NCI-H226 (cell line): ENCODE measurements around the gene SERTAD4.
A peak's percentile ranks its signal among the peaks of the same experiment; 100 is the strongest.

Source experiments
- DNase-seq: peaks from one replicate; pipeline ENCODE4 v3.0.0-alpha.2; 2015

The SERTAD4 gene

GRCh38 chr1:210262167-210262896 lies 29.7 kb downstream of the SERTAD4 start:
- peak; percentile 18 for DNase-seq

- no peak for DNase-seq
Observed at GRCh38 chr1:210262897-210263272, 30.3 kb downstream of the SERTAD4 start.

- DNase-seq: no peak
Observed at GRCh38 chr1:210263963-210264362, 31.4 kb downstream of the SERTAD4 start.

DNA sequence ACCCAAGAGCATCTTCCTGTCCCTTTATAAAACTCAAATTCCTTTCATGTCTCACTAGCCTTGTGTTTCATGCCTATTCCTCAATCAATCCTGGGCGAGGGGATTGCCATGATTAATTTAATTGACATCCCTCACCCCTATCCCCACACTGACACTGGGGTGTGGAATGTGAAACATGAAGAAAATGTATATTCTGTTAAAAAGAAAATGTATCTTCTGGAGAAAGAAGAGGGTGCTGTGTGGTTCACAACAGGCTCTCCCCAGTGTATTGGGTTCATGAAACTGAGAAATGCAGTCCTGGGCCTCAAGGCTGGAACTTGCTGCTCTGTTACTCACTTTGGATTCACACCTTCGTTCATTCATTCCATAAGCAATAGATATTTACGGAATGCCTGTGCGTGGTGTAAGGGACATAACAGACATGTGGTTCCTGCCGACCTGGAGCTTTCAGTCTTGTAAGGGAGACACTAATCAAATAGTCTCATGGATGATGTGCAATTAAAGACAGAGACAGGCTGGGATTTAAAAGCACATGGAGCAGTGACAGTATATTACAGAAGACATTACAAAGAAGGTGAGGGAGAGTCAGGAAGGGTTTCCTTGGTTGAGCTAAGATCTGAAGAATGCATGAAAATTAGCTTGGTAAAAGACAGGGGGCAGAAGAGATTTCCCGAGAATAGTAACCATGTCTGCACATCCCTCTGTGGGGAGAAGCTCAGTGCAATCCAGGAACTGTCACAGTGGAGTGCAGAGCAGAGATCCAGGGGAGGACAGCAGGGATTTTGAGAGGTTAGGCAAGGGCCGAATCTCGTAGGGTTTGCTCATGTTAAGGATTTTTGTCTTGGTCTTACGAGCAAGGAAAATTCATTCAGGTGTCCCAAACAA lies 32.1 kb downstream of the SERTAD4 start:
- DNase-seq: peak; percentile 5

GRCh38 chr1:210265392-210265955 lies 32.9 kb downstream of the SERTAD4 start:
- peak; percentile 47 for DNase-seq

DNA sequence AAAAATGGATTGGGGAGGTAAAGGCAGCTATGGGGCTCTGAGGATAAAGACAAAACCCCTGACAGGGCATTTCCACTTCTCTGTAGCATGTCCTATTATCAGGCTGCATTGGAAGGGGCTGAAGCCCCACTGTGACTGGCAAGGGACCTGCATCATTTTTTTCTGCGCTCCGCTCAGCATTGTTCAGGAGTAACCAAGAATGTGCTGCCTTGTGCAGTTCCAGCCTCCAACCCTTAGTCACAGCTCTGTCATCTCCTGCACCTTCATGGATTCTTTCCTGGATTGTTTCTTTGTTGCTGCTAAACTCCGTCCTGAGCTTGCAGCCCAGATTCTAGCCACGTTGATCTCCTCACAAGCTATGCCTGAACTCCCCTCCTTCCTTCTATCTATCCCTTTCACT lies 37.4 kb downstream of the SERTAD4 start:
- DNase-seq: no peak

GRCh38 chr1:210272666-210273065 lies 40.1 kb downstream of the SERTAD4 start:
- DNase-seq: no peak

DNA sequence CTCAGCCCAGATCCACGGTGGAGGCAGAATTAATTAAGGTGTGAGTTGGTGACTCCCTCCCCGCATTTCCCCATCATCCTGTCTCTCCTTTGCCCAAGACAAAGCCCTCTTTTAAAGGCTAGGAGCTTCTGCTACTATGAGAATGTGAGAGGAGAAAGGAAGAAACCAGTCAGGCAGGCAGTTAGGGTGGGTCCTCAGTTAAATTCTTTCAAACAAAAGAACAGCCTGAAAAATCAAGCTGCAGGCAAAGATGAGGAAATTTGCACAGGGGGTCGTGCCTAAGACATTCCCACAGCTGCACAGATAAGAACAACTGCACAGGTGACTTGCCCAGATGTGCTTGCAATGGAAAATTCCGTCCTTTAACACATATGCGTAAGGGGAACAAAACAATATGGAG lies 47.6 kb downstream of the SERTAD4 start:
- DNase-seq: no peak

GRCh38 chr1:210288116-210288515 lies 55.5 kb downstream of the SERTAD4 start:
- DNase-seq: no peak

GRCh38 chr1:210289248-210289647 lies 56.7 kb downstream of the SERTAD4 start:
- no peak for DNase-seq

- DNase-seq: no peak
Observed at GRCh38 chr1:210291081-210291764, 58.6 kb downstream of the SERTAD4 start.

DNA sequence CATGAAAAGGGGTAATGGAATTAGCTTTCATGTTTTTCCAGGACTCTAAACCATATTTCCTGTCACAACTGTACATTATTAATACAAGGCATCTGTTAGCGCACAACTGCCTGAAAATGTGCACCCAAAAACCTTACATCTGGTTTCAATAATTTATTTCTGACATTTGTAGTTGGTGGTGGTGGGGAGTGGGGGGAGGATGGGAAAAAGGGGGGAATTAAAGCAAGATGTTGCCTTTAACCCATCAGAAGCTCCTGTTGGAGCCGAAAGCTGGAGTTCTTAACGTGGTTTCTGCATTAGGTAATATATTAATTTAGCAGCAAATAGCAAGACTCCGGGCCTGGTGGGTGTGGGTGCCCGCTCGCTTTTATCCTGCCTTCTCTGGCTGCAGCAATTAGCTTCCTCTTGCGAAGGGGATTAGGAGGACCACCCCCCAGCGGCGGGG lies 59.2 kb downstream of the SERTAD4 start:
- DNase-seq: no peak

GRCh38 chr1:210292231-210292871 lies 59.8 kb downstream of the SERTAD4 start:
- no peak for DNase-seq

DNA sequence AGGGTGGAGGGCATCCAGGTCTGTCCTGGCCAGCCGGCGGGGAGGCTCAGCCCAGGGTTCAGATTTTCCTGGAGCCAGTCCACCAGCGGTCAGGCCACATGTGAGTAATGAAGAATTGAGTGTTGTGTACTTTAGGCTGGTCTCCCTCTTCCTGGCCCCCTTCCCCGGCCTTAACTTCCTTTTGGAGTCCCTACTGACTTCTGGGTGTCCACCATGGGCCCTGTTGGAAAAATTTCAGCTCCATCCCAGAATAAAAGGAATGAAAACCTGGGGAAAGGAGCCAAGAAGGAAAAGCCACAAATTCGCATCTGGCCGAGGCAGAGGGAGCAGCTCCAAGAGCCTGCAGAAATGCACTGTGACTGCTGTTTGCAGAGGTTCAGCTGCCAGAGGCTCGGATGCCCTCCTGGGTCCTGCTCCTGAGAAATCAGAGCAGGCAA lies 60.6 kb downstream of the SERTAD4 start:
- no peak for DNase-seq

DNA sequence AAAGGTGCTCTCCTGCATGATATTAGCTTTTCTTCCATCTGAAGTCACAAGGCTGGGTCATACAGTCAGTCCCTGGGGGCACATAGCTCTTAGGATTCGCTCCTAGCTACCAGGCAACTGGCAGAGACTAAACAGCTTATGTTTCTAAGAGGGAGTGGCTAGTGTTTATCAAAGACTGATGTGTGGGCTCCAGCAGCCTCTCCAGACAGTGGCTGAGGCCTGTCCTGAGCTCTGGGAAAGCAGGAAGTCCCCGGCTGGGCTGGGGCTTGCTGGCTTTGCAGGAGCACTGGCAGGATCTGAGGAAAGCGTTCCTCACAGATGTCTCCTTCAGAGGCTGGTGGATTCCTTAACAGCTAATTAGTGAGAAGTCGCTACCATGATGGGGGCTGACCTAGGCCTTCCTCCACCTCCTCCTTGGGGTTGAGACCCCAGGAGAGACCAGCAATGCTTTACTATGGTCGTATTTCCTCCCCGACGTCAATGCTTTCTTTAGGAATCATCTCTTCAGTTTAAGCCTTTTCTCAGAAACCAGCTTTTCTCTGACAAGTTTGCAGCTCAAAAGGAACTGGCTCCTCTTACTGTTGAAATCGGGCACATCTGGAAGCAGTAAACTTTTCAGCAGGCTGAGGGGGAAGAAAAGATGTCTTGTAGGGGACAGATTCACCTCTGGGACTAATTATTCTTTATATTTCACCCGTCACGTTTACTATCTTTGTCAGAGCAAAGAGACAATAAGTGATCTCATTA lies 62.6 kb downstream of the SERTAD4 start:
- DNase-seq: no peak
